ENCODE results near the gene PDPN. TPM values are rescaled to one million over a fixed set of nuclear protein-coding genes. Genes with fewer than 3 reads are reported as not detected.

PDPN gene
- total RNA-seq, 1 donor from 2014 or later, result 2.2 TPM

DNA sequence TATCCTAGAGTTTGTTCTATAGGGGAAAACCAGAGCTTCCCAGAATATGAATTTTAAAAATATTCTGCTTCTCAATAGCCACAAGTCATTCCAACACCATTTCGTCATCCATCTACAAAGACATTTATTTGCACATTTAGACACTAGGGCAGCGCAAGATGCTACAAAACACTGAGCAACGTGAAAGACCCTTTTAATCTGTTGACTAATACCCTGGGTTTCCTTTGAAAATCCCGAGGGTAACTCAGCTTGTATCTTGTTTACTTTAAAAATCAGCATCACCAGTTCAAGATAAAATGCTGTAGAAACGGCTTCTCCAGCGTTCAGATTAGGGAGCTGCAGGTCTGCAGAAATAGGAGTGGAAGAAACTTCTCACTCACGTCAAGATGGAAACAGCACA, 13.5 kb downstream of the PDPN start:
- Mint-ChIP-seq H3K4me1 (peaks cover 22% of the 10 kb centered on the region), H3K27me3 (ENCODE audit: insufficient read depth, low read depth) (peaks cover 4% of the 10 kb centered on the region), H3K4me3 (no peak overlapping the region), H3K36me3 (peaks cover 3% of the 10 kb centered on the region), H3K27ac (no peak overlapping the region), H3K9me3 (no peaks in the 10 kb centered on the region)
- Histone ChIP-seq H3K4me1 (peaks cover 11% of the 10 kb centered on the region), H3K9ac (no peak overlapping the region), H3F3A (ENCODE audit: low read depth) (peaks cover 5% of the 10 kb centered on the region), H3K27ac (no peak overlapping the region), H2AFZ (replicated peaks) (no peak overlapping the region), H3K79me2 (ENCODE audit: low read depth) (no peaks in the 10 kb centered on the region), H3K9me3 (ENCODE audit: low read depth) (no peaks in the 10 kb centered on the region), H3K36me3 (no peaks in the 10 kb centered on the region), H3K4me2 (no peak overlapping the region), H3K4me3 (no peak overlapping the region), H3K27me3 (peaks cover under 1% of the 10 kb centered on the region), H4K20me1 (ENCODE audit: low read depth) (no peaks in the 10 kb centered on the region)
- TF ChIP-seq EZH2 (IDR thresholded peaks at IDR 0.05), result no peak
- no peak for TF ChIP-seq EZH2phosphoT487 (IDR thresholded peaks at IDR 0.05)
- TF ChIP-seq, protein P1, sequence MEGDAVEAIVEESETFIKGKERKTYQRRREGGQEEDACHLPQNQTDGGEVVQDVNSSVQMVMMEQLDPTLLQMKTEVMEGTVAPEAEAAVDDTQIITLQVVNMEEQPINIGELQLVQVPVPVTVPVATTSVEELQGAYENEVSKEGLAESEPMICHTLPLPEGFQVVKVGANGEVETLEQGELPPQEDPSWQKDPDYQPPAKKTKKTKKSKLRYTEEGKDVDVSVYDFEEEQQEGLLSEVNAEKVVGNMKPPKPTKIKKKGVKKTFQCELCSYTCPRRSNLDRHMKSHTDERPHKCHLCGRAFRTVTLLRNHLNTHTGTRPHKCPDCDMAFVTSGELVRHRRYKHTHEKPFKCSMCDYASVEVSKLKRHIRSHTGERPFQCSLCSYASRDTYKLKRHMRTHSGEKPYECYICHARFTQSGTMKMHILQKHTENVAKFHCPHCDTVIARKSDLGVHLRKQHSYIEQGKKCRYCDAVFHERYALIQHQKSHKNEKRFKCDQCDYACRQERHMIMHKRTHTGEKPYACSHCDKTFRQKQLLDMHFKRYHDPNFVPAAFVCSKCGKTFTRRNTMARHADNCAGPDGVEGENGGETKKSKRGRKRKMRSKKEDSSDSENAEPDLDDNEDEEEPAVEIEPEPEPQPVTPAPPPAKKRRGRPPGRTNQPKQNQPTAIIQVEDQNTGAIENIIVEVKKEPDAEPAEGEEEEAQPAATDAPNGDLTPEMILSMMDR (IDR thresholded peaks at IDR 0.05), result no peak
- no peak for DNase-seq (ENCODE audit: low spot score)

DNA sequence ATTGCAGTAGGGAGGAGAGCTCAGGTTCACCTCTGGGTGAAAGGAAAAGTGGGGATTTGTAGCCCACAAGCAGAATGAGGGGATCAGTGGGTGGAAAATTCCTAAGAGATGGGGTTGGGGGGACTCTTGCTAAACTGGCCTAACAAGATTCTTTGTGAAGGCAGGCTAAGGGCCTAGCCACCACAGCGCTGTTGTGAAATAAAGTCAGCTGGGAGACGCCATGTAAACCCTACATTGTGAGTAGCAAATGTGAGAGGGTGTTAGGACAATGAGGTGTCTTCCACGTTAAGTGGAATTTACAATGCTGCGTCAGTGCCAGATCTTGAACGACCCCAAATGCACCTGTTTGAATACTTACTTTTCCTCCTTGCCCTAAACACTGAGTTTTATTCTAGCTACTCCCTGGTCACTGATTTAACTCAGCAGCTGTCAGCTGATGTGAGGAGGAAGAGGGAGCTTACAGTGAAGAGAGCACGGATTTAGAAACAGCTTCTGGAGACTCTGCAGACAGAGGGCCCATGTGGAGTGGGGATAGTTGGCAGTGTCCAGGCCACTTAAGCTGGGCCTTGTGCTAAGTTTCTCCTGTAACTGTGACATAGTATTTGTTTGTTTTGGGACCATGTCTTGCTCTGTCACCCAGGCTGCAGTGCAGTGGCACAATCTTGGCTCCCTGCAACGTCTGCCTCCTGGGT, 17.3 kb downstream of the PDPN start:
- H3K4me1 ChIP-seq, result peaks cover 12% of the 10 kb centered on the region
- peaks cover 4% of the 10 kb centered on the region for H3F3A ChIP-seq (ENCODE audit: low read depth)
- no peak for DNase-seq (ENCODE audit: low spot score)
- H3K9me3 Mint-ChIP-seq, result no peaks in the 10 kb centered on the region
- no peaks in the 10 kb centered on the region for H3K27me3 ChIP-seq
- no peak overlapping the region for H2AFZ ChIP-seq (replicated peaks)
- peaks cover 20% of the 10 kb centered on the region for H3K4me1 Mint-ChIP-seq
- H3K4me3 Mint-ChIP-seq, result no peak overlapping the region
- no peaks in the 10 kb centered on the region for H3K9me3 ChIP-seq (ENCODE audit: low read depth)
- H3K27ac ChIP-seq, result no peak overlapping the region
- peaks cover 4% of the 10 kb centered on the region for H3K27me3 Mint-ChIP-seq (ENCODE audit: insufficient read depth, low read depth)
- H4K20me1 ChIP-seq (ENCODE audit: low read depth), result no peaks in the 10 kb centered on the region
- no peak overlapping the region for H3K9ac ChIP-seq
- H3K79me2 ChIP-seq (ENCODE audit: low read depth), result no peaks in the 10 kb centered on the region
- no peak overlapping the region for H3K4me2 ChIP-seq
- no peak overlapping the region for H3K4me3 ChIP-seq
- H3K27ac Mint-ChIP-seq, result no peak overlapping the region
- H3K36me3 Mint-ChIP-seq, result peaks cover 2% of the 10 kb centered on the region
- no peaks in the 10 kb centered on the region for H3K36me3 ChIP-seq
- TF ChIP-seq, protein P1 (IDR thresholded peaks at IDR 0.05), result no peak
- TF ChIP-seq EZH2phosphoT487 (IDR thresholded peaks at IDR 0.05) (no peak), EZH2 (IDR thresholded peaks at IDR 0.05) (no peak)

DNA sequence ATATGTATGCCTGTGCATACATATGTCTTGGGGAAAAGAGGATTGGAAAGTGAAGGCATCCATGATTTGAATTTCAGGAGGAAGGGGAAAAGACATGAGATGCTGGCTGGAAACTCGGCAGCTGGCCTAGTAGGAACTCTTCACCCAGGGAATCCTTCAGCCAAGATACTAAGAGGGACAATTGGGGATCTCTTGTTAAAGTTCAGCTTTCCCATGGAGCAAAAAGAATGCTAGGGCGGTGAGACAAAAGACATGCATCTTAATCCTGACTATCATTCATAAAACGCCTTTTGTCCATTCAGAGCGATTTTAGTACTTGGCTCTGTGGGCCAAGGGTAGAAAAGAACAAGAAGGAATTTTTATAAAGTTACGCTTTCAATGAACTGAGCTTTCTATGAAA, 20.5 kb downstream of the PDPN start:
- Mint-ChIP-seq H3K4me1 (peaks cover 20% of the 10 kb centered on the region), H3K4me3 (no peak overlapping the region), H3K36me3 (peaks cover 13% of the 10 kb centered on the region), H3K27me3 (ENCODE audit: insufficient read depth, low read depth) (no peaks in the 10 kb centered on the region), H3K9me3 (peaks cover 2% of the 10 kb centered on the region), H3K27ac (no peak overlapping the region)
- Histone ChIP-seq H3F3A (ENCODE audit: low read depth) (peaks cover 4% of the 10 kb centered on the region), H3K4me2 (no peak overlapping the region), H2AFZ (replicated peaks) (no peak overlapping the region), H3K27ac (no peak overlapping the region), H3K36me3 (no peaks in the 10 kb centered on the region), H4K20me1 (ENCODE audit: low read depth) (no peaks in the 10 kb centered on the region), H3K9me3 (ENCODE audit: low read depth) (no peaks in the 10 kb centered on the region), H3K4me3 (no peak overlapping the region), H3K79me2 (ENCODE audit: low read depth) (no peaks in the 10 kb centered on the region), H3K9ac (no peak overlapping the region), H3K4me1 (peaks cover 12% of the 10 kb centered on the region), H3K27me3 (no peaks in the 10 kb centered on the region)
- TF ChIP-seq EZH2phosphoT487 (IDR thresholded peaks at IDR 0.05), result no peak
- TF ChIP-seq, protein P1 (IDR thresholded peaks at IDR 0.05), result no peak
- TF ChIP-seq EZH2 (IDR thresholded peaks at IDR 0.05), result no peak
- peak; percentile 54 for DNase-seq (ENCODE audit: low spot score)
